ENCODE results near the gene ROGDI. TPM values are rescaled to one million over a fixed set of nuclear protein-coding genes. Genes with fewer than 3 reads are reported as not detected.

The ROGDI gene
- total and polyA plus RNA-seq, 8 donors: 12.3 to 63.0 (median 13.7) TPM

GRCh38 chr16:4748682-4749411 lies 53.6 kb downstream of the ROGDI start:
- ATAC-seq (no peak), DNase-seq (peak in 2 of 6 donors; percentile 39 to 52), FAIRE-seq (no peak)
- Histone ChIP-seq H3K36me3 (peaks cover 3 to 23% (median 6%) of the 10 kb centered on the region in 3 donors), H3K4me3 (no peak overlapping the region), H3K27ac (no peak overlapping the region), H3K27me3 (no peaks in the 10 kb centered on the region), H3K9me3 (no peaks in the 10 kb centered on the region), H3K4me1 (no peaks in the 10 kb centered on the region)
- TF ChIP-seq CTCF (IDR thresholded peaks at IDR 0.05): no peak
- intact Hi-C loops (cut with DNase I): no loop called here
- WGBS, 2 donors: 86 to 88% methylated on average over 16 of the region's 16 CpGs

GRCh38 chr16:4747906-4748681 lies 54.3 kb downstream of the ROGDI start:
- no peak for TF ChIP-seq CTCF (IDR thresholded peaks at IDR 0.05)
- no peak overlapping the region for H3K4me3 ChIP-seq
- H3K36me3 ChIP-seq: peaks cover 3 to 18% (median 6%) of the 10 kb centered on the region in 3 donors
- intact Hi-C loops (cut with DNase I): no loop called here
- no peaks in the 10 kb centered on the region for H3K4me1 ChIP-seq
- WGBS, 2 donors: 82 to 88% methylated on average over 14 of the region's 14 CpGs
- no peak overlapping the region for H3K27ac ChIP-seq
- FAIRE-seq (no peak), DNase-seq (no peak), ATAC-seq (no peak)
- H3K27me3 ChIP-seq: no peaks in the 10 kb centered on the region
- H3K9me3 ChIP-seq: no peaks in the 10 kb centered on the region

DNA sequence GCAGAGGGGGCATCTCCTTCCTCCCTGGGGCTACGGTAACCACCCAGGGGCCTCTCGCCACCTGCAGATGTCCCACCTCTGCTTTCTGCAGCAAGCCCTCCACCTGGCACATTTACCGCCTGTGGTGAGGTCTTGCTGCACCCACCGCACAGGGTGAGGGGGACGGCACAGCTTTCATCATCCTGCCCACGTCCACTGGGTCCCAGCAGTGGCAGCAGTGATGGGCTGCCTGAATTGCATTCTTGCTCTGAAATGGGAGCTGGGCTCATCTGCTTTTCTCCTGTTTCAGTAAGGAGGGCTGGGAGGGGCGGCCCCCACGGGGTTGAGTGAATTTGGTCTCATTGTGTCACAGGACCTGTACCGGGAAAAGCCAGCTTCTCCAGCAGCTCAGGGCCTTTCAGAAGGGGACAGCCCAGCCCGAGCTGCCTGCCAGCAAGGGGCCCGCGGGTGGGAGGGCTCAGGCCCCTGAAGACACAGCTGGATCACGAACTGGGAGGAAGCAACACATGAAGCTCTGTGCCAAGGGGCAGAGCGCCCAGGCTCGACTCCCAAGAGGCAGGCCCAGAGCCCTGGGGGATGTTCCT lies 55.4 kb downstream of the ROGDI start:
- intact Hi-C loops (cut with DNase I): no loop called here
- Histone ChIP-seq H3K9me3 (no peaks in the 10 kb centered on the region), H3K27ac (no peak overlapping the region), H3K27me3 (no peaks in the 10 kb centered on the region), H3K4me1 (no peaks in the 10 kb centered on the region), H3K4me3 (no peak overlapping the region), H3K36me3 (peaks cover 0 to 8% (median 3%) of the 10 kb centered on the region in 3 donors)
- ATAC-seq (peak in 1 of 4 donors; percentile 4), FAIRE-seq (no peak), DNase-seq (peak in 2 of 6 donors; percentile 53 to 59)
- TF ChIP-seq CTCF (IDR thresholded peaks at IDR 0.05): no peak
- 70 to 72% methylated on average over 13 to 15 of the region's 15 CpGs for WGBS, 2 donors

Other genes starting within 250 kb of the ROGDI start
- under 1 TPM; 0.28 to 0.47 (median 0.34) TPM for gene C16orf96, start 246.3 kb downstream of the ROGDI start, total RNA-seq
- under 1 TPM; 0.30 to 0.31 TPM for gene C16orf96, start 246.3 kb downstream of the ROGDI start, polyA plus RNA-seq
- gene UBALD1, start 187.7 kb downstream of the ROGDI start, total RNA-seq: 10 to 100 TPM in 5 of 6 donors, 1 to 10 TPM in 1; 9.1 to 19.4 (median 14.3) TPM
- gene UBALD1, start 187.7 kb downstream of the ROGDI start, polyA plus RNA-seq: 10 to 100 TPM; 29.3 to 42.5 TPM
- gene MGRN1, start 177.8 kb downstream of the ROGDI start, total RNA-seq: 10 to 100 TPM; 29.0 to 43.8 (median 33.0) TPM
- gene MGRN1, start 177.8 kb downstream of the ROGDI start, polyA plus RNA-seq: 10 to 100 TPM; 17.2 to 29.9 TPM
- gene NUDT16L1, start 109.1 kb downstream of the ROGDI start, total RNA-seq: 10 to 100 TPM in 5 of 6 donors, 1 to 10 TPM in 1; 7.0 to 16.5 (median 12.8) TPM
- 10 to 100 TPM; 17.3 to 32.3 TPM for gene NUDT16L1, start 109.1 kb downstream of the ROGDI start, polyA plus RNA-seq
- 10 to 100 TPM in 5 of 6 donors, 1 to 10 TPM in 1; 8.7 to 20.4 (median 11.7) TPM for gene ANKS3, start 68.4 kb downstream of the ROGDI start, total RNA-seq
- 10 to 100 TPM; 56.8 to 69.1 TPM for gene ANKS3, start 68.4 kb downstream of the ROGDI start, polyA plus RNA-seq
- gene DNAAF8, start 68.1 kb downstream of the ROGDI start, total RNA-seq: 1 to 10 TPM in 1 of 6 donors, under 1 TPM in 5; 0.23 to 1.0 (median 0.58) TPM
- gene DNAAF8, start 68.1 kb downstream of the ROGDI start, polyA plus RNA-seq: 1 to 10 TPM in 1 of 2 donors, under 1 TPM in 1; 0.52 to 1.0 TPM
- gene ZNF500, start 35.5 kb downstream of the ROGDI start, total RNA-seq: 10 to 100 TPM in 1 of 6 donors, 1 to 10 TPM in 5; 5.5 to 10.0 (median 7.2) TPM
- gene ZNF500, start 35.5 kb downstream of the ROGDI start, polyA plus RNA-seq: 10 to 100 TPM in 1 of 2 donors, 1 to 10 TPM in 1; 6.5 to 14.1 TPM
- not detected for gene SEPTIN12, start 14.3 kb downstream of the ROGDI start, total RNA-seq
- gene SEPTIN12, start 14.3 kb downstream of the ROGDI start, polyA plus RNA-seq: 1 to 10 TPM in 1 of 2 donors, not detected in 1; 1.4 TPM
- 10 to 100 TPM; 49.2 to 69.1 (median 63.2) TPM for gene SMIM22, start 7.3 kb downstream of the ROGDI start, total RNA-seq
- gene SMIM22, start 7.3 kb downstream of the ROGDI start, polyA plus RNA-seq: 100 to 1,000 TPM; 176 to 367 TPM
- gene GLYR1, start 44.7 kb upstream of the ROGDI start, total RNA-seq: 10 to 100 TPM; 27.2 to 58.6 (median 40.4) TPM
- 10 to 100 TPM; 33.0 to 41.4 TPM for gene GLYR1, start 44.7 kb upstream of the ROGDI start, polyA plus RNA-seq
- gene UBN1, start 44.8 kb upstream of the ROGDI start, total RNA-seq: 10 to 100 TPM; 10.4 to 17.3 (median 12.4) TPM
- gene UBN1, start 44.8 kb upstream of the ROGDI start, polyA plus RNA-seq: 10 to 100 TPM in 1 of 2 donors, 1 to 10 TPM in 1; 8.0 to 10.1 TPM
- gene PPL, start 134.5 kb upstream of the ROGDI start, total RNA-seq: 10 to 100 TPM; 10.4 to 19.8 (median 12.9) TPM
- 10 to 100 TPM; 15.7 to 27.2 TPM for gene PPL, start 134.5 kb upstream of the ROGDI start, polyA plus RNA-seq
- gene SEC14L5, start 155.7 kb upstream of the ROGDI start, total RNA-seq: under 1 TPM; 0.22 to 0.79 (median 0.62) TPM
- gene SEC14L5, start 155.7 kb upstream of the ROGDI start, polyA plus RNA-seq: under 1 TPM; 0.27 to 0.40 TPM
- 1 to 10 TPM; 3.7 to 7.0 (median 6.4) TPM for gene NAGPA, start 231.3 kb upstream of the ROGDI start, total RNA-seq
- gene NAGPA, start 231.3 kb upstream of the ROGDI start, polyA plus RNA-seq: 10 to 100 TPM in 1 of 2 donors, 1 to 10 TPM in 1; 8.3 to 10.0 TPM

All from pancreas (tissue), 10 donors.